AG04449 (cell line): Measurements from ENCODE around the gene ABHD12.
"Not testable (repeated sequence)": the region's sequence is repeated elsewhere in the genome, so short reads cannot be mapped to it uniquely, and the experiment has no call there.

Experiments used
- CTCF ChIA-PET: fragments of 350-600 bp; formaldehyde crosslinking; extraction: SDS; loops from one replicate; lab custom pipeline; 2021; ENCODE audit warnings: antibody characterized with exemption; lab: Yijun Ruan, JAX
- POLR2A ChIA-PET: fragments of 400-600, 350-600 bp; formaldehyde crosslinking; extraction: SDS; loops from one replicate; lab custom pipeline; 2020; ENCODE audit warnings: antibody characterized with exemption, inconsistent platforms; lab: Yijun Ruan, JAX
- DNase-seq: peaks from one replicate; pipeline ENCODE4 v3.0.0-alpha.2; 2010; ENCODE audit warnings: low read depth, low spot score
- H3K4me3 ChIP-seq: 2 replicates; pipeline ENCODE4 v1.5.1; 2011; ENCODE audit warnings: low read depth, mild to moderate bottlenecking, control low read depth, low read length
- CTCF ChIP-seq: IDR thresholded peaks from one replicate; pipeline ENCODE4 v1.5.1; 2011; ENCODE audit warnings: mild to moderate bottlenecking, moderate library complexity, low read length, control low read depth, inconsistent platforms; ENCODE audit not compliant: insufficient read depth; ENCODE audit errors: missing control alignments

ABHD12 gene

DNA sequence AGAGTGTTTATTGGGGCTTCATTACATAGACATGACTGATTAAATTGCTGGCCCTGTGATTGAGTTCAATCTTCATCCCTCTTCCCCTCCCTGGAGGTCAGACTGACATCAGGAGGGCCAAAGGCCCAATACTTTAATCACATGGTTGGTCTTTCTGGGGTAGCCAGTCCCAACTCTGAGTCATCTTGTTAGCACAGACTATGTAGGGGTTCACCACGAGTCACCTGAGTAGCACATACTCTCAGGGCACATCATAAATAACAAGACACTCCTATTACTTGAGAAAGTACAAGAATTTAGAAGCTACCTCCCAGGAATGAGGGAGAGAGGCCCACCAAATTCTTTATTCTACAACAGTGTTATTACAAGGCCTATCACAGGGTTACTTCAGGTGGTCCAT is 28.1 kb upstream of the ABHD12 start:
- DNase-seq: no peak
- no peak overlapping the region for H3K4me3 ChIP-seq
- CTCF ChIA-PET: interaction anchor here (1.7 to 1.8 kb wide), 2 partner anchors 10 to 20 kb away, joined by 5 to 6 read pairs; no protein-coding TSS in a partner anchor
- POLR2A ChIA-PET: no interaction called here
- TF ChIP-seq CTCF: no peak

GRCh38 chr20:25408890-25409289 is 18.3 kb upstream of the ABHD12 start:
- no peak for TF ChIP-seq CTCF
- no peak overlapping the region for H3K4me3 ChIP-seq
- ChIA-PET CTCF (interaction anchor here (1.1 to 4.5 kb wide), 5 partner anchors 10 to 331 kb away, joined by 3 to 30 read pairs (median 6); no protein-coding TSS in a partner anchor), POLR2A (no interaction called here)
- no peak for DNase-seq

- no peak for DNase-seq
- peak overlapping the region; percentile 76 for H3K4me3 ChIP-seq
- no peak for TF ChIP-seq CTCF
- POLR2A ChIA-PET: no interaction called here
- CTCF ChIA-PET: interaction anchor here (1.3 to 4.5 kb wide), 4 partner anchors 9 to 285 kb away, joined by 3 to 30 read pairs (median 6); no protein-coding TSS in a partner anchor
Observed at GRCh38 chr20:25408170-25408547, 17.5 kb upstream of the ABHD12 start.

DNA sequence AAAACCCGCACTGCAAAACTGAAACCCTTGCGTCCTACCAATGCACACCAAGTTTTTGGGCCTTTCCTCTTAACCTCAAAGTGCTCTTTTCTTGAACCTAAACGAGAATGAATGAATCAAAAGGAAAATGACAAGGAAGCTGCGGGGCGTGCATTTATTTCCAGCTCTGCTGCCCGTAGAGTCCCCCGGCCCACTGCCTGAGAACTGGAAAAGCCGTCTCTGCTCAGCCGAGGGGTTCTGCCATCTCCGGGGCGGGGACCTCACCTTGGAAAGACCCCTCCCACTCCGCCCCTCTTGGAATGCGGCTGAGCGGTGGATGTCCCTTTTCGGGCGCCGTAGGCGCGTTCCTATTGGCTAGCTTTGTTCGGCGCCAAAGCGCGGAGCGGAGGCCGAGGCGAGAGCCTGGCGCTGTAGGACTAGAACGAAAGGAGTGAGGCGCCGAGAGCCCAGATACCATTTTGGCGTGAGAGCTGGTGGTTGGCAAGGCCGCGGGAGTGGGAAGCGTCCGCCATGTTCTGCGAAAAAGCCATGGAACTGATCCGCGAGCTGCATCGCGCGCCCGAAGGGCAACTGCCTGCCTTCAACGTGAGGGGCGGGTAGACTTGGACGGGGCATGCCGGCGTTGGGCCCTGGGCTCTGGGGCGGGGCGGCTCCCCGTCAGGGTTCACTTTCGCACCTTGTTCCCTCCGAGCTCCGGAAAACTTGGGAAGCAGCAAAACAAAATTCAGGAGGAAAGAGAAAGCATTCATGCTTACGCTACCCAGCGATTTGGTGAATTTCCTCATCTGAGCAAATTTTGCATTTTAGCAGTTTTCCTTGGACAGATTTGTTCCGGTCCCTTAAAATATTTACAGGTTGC is 16.9 kb upstream of the ABHD12 start, which contains the start of gene GINS1:
TSS of gene GINS1 (plus strand) at position 363 of the 859 bp plus-strand sequence. CDS start at position 511, 148 bp downstream.
- TF ChIP-seq CTCF: no peak
- POLR2A ChIA-PET: interaction anchor here (0.9 kb wide), 1 partner anchor 17 kb away, joined by 3 read pairs; the partner anchor contains the start of gene ABHD12
- H3K4me3 ChIP-seq: peak within 1 kb of the TSS; percentile 76
- CTCF ChIA-PET: interaction anchor here (0.8 to 4.5 kb wide), 5 partner anchors 9 to 414 kb away, joined by 3 to 30 read pairs (median 5); partner anchors contain the start of gene PYGB
- DNase-seq: no peak

DNA sequence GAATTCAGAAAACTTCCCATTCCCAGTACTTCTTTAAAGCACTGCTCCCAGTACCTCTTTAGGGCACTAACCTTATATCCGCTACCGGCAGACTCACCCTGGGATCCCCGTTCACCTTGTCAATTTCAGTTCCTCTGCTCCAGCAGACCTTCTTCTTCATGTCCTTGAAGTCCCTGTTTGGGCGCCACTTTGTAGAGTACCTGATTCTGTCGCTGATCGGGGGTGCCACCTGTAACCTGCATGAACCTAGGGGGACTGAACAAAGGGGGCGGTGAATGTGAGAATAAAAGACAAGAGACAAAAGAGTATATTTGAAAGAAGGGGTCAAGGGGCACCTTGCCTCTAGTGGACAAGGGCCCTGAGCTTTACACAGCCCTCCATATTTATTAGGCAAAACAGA is 11.9 kb upstream of the ABHD12 start:
- no peak for DNase-seq
- ChIA-PET POLR2A (no interaction called here), CTCF (interaction anchor here (1.4 to 2.9 kb wide), 2 partner anchors 103 to 408 kb away, joined by 5 to 11 read pairs; no protein-coding TSS in a partner anchor)
- H3K4me3 ChIP-seq: no peak overlapping the region
- TF ChIP-seq CTCF: no peak

DNA sequence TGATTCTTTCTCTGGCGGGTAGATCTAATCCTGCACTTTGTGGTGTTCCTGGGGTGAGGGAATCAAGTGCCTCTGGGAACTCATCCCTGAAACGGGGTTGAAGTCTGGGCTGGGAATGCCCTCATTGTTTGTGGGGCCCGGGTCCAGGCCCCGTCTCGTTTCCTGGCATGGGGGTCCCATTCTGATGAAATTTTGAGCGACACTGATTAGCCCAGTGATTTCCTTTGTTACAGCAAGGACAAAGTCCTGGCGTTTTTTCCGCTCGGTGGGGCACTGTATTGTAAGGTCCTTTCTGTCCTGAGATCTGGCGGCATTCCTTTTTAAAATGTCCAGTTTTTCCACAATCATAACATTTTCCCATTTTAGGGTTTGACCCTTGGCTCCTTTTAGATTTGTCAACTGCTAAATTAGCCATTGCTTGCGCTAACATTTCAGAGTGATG is 9.7 kb upstream of the ABHD12 start:
- POLR2A ChIA-PET, DNase-seq, H3K4me3 ChIP-seq: not testable (repeated sequence)
- CTCF ChIA-PET: interaction anchor here (0.9 to 6.0 kb wide), 18 partner anchors 84 to 406 kb away, joined by 3 to 99 read pairs (median 8); partner anchors contain the start of genes APMAP and PYGB
